ENCODE data around the gene CSRP2.

- TF ChIP-seq, protein P1, sequence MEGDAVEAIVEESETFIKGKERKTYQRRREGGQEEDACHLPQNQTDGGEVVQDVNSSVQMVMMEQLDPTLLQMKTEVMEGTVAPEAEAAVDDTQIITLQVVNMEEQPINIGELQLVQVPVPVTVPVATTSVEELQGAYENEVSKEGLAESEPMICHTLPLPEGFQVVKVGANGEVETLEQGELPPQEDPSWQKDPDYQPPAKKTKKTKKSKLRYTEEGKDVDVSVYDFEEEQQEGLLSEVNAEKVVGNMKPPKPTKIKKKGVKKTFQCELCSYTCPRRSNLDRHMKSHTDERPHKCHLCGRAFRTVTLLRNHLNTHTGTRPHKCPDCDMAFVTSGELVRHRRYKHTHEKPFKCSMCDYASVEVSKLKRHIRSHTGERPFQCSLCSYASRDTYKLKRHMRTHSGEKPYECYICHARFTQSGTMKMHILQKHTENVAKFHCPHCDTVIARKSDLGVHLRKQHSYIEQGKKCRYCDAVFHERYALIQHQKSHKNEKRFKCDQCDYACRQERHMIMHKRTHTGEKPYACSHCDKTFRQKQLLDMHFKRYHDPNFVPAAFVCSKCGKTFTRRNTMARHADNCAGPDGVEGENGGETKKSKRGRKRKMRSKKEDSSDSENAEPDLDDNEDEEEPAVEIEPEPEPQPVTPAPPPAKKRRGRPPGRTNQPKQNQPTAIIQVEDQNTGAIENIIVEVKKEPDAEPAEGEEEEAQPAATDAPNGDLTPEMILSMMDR (IDR thresholded peaks at IDR 0.05), result no peak
- no peak for TF ChIP-seq POLR2A (IDR thresholded peaks at IDR 0.05)
Measured at GRCh38 chr12:76863005-76863670, 15.7 kb downstream of the CSRP2 start.

Data from right lobe of liver (tissue), 4 donors.